HG03095 (cell line): Measurements from ENCODE around the gene SNORC.
"Not testable (repeated sequence)": the region's sequence is repeated elsewhere in the genome, so short reads cannot be mapped to it uniquely, and the experiment has no call there.

Experiments used
- ATAC-seq: cut with Tn5 transposase; IDR thresholded peaks from one replicate; pipeline ENCODE4 v1.9.1; 2021; ENCODE audit warnings: moderate library complexity; ENCODE audit not compliant: unreplicated experiment

The SNORC gene

DNA sequence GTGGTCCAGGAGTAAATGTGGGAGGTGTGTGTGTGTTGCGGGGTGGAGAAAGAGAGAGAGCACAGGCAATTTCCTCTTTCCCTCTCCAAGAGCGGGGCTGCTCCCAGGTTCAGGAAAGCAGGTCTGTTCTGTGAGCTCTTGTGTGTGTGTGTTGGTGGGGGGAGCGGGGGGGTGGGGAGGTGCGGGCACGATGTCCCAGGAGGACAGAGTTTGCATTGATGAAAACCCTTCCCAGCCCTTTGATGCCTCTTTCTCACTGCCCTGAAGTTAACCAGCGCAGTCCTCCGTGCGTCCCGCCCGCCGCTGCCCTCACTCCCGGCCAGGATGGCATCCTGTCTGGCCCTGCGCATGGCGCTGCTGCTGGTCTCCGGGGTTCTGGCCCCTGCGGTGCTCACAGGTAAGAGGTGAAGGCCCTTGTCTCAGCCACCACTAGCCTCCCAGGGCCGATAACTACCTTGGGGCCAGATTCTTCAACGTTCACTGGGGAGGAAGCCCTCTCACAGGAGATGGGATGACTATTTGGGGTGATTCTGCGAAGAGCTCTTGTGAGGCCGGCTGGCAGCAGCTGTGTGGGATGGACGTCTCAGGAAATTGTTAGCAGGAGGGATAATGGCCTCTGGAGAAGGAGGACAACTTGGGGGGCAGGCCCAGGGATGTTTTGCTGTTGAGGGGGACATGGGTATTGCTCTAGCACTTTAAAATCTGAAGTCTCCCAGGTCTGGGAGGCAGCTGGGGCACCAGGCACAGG is at the start of gene SNORC:
Gene SNORC (plus strand): TSS at position 247 of the 748 bp plus-strand sequence. CDS start 78 bp downstream, at position 325.
- no peak for ATAC-seq

DNA sequence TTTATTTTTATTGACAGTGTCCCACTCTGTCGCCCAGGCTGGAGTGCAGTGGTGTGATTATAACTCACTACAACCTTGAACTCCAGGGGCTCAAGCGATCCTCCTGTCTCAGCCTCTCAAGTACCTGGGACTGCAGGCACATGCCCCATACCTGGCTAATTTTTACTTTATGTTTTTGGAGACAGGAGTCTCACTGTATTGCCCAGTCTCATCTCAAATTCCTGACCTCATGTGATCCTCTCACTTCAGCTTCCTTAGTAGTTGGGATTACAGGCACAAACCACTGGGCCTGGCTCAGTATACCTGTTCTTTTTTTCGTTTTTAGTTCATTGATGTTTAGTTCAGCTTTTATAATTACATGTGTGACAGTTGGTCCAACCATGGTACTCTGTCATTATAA is 40.1 kb upstream of the SNORC start:
- no peak for ATAC-seq

DNA sequence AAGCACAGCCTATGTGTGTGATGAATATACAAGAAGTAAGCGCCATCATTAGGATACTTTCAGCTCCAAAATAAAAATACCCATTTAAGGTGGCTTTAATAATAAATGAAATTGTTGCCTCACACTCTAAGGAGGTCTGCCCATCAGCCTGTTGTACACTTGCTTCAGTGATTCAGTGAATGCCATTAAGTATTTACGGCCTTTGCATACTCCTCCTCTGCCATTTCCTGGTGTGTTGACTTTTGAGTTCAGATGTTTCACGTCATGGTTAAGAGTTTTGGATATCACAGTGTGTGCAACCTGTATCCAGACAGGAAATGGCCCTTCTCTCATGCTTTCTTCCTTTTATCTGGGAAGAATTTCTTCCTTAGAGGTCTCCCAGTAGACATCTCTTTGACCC is 38.6 kb upstream of the SNORC start:
- no peak for ATAC-seq

- ATAC-seq: no peak
Observed at GRCh38 chr2:232833830-232834229, 36.2 kb upstream of the SNORC start.

GRCh38 chr2:232835687-232836208 is 34.3 kb upstream of the SNORC start:
- ATAC-seq: no peak

DNA sequence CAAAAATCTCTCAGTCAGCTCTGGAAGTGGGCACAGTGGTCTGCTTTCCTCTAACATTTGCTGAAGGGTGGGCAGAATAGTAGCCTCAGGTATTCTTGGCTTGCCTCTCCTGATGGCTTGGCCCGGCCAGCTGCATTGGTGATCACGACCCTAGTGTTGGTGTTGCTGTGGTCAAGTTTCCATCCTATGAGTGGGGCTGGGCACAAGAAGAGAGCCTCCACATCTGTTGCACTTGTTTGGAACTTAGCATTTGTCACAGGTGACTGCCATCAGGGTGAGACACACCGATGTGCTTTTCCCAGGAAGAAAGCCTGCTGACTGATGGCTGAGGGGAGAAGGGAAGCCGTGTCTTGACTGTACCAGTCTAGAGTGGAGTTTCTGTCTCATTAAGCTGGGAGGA is 33.1 kb upstream of the SNORC start:
- ATAC-seq: no peak

DNA sequence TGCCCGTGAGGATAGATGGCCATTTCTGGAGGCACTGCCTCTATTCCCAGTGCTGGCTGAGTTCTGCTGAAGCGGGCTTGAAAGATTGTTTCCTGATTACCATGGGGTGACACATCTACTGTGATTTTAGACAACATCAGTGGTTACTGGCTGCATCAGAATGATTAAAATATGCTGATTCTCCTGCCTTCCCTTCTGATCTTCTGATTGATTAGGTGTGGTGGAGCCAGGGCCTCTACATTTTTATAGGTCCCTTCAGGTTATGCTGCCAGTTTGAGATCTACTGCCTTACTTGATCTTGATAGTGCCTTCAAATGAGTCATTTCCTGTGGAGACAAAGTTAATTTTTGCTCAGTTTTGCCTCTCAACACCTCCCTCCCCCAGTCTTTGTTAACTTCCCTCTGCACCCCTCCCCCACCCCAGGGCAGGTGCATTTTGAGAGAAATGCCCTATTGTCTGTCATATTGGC is 31.6 kb upstream of the SNORC start:
- ATAC-seq: no peak

DNA sequence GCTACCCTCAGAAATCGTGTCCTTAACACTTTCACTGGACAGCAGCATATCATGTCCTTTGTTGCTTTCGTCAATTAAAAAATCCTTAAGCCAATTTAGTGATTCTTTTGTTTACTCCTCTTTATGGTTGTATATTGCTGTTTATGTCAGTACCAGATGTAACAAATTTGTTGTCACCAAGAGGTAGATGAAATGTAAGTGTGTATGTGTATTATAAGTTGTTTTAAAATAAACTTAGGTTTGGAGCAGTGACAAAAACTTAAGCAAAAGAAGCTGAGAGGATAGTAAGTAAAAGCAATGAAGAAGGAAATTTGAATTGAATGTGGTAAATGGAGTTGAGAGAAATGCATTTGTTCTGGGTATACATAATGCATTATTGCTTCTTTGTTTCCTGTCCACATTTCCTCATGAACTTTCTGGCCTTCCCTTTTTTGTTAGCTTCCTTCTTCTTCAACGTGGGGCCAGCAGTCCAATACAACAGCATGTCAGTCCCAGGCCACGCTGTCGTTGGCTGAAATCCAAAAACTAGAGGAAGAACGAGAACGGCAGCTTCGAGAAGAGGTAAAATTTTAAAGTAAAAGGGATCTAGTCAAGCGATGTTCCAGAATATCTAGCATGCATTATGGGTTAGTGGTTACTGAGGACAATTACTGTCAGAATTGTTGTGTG is 30.5 kb upstream of the SNORC start:
- no peak for ATAC-seq

DNA sequence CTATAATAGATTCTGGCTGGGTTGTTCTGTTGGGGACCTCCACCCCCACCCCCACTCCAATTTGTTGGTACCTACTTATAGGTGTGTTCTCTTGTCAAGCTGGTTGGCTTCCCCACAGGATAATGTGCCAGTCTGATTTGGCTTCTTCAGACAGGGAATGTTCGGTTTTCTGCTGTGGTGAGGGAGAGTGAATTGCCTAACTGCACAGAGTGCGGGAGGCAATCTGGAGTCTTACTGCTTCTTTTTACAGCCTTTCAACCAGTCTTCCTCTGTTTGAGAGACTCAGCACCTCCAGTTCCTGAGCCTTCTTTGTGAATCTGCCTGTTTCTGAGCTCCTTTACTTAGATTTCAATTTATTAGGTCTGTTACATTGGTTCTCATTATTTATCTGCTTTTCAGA is 27.4 kb upstream of the SNORC start:
- ATAC-seq: no peak

DNA sequence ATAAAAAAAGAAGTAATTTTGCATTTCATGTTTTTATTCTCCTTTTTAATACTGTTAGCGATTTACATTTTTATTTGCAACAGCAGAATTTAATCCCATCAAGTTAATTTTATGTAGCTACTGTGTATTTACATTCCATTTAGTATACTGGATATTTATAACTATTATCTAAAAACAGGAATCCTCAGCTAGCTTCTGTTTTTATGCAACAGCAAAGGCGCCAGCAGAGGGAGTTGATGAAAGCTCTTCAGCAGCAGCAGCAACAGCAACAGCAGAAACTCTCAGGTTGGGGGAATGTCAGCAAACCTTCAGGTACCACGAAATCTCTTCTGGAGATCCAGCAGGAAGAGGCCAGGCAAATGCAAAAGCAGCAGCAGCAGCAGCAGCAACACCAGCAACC is 26.2 kb upstream of the SNORC start:
- no peak for ATAC-seq

GRCh38 chr2:232846055-232846454 is 24.0 kb upstream of the SNORC start:
- ATAC-seq: no peak

DNA sequence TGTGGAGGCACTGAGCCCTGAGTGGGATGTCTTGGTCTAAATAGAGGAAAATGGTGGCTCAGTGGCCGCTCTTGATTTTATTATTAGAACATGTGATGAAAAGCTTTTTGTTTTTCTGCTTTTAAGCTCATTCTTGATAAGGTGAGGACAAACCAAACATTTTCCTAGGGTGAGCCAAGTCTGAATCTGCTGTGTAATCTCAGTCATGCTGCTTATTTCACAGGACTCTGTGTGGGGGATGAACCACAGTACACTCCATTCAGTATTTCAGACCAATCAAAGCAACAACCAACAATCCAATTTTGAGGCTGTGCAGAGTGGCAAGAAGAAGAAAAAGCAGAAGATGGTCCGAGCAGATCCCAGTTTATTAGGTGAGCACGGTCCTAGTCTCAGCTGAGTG is 20.0 kb upstream of the SNORC start:
- ATAC-seq: no peak

GRCh38 chr2:232852081-232852480 is 18.0 kb upstream of the SNORC start:
- ATAC-seq: not testable (repeated sequence)

GRCh38 chr2:232852676-232853075 is 17.4 kb upstream of the SNORC start:
- ATAC-seq: no peak

GRCh38 chr2:232854082-232854481 is 16.0 kb upstream of the SNORC start:
- no peak for ATAC-seq

DNA sequence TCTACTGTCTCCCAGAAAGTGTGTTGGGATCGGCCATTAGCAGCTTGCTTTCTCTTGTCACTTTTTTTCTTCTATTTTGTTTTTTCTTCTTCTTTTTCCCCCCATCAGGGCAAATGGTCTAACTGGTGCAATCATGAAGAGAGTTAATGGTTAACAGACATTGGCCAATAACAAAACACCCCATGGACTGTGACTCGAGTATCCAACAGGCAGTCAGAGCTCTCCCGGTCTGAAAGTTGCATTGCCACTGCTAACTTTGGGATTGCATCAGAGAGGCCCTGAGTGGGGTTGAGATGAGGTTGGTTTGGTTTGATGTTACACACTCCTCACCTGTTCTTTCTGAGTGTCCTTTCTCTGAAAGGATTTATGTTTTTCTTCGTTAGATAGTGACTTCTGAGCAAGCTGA is 12.9 kb upstream of the SNORC start:
- no peak for ATAC-seq

GRCh38 chr2:232859385-232859916 is 10.6 kb upstream of the SNORC start:
- ATAC-seq: no peak

- no peak for ATAC-seq
Observed at GRCh38 chr2:232860593-232861241, 9.3 kb upstream of the SNORC start.

- no peak for ATAC-seq
Observed at GRCh38 chr2:232861353-232861752, 8.7 kb upstream of the SNORC start.

DNA sequence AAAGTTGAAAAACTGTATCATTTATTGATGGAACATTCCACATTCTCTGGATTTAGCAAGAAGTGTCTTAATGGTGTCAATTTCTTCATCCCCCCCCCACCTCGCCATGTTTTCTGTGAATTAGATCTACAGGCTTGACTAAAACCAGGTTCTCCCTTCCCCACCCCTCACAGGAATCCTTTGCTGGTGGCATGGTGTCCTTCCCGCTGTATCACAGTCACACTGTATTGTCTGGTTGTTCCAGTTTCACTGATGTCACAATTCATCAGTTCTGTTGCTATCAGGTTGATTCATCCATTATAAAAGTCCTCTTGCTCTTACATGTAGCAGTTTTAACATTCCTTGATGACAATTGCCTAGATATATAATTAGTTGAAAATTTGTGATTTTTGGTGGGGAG is 6.1 kb upstream of the SNORC start:
- no peak for ATAC-seq

- ATAC-seq: no peak
Observed at GRCh38 chr2:232865165-232865564, 4.9 kb upstream of the SNORC start.
